M059J (cell line): ENCODE results near the gene HES1. TPM values are rescaled to one million over a fixed set of nuclear protein-coding genes. Genes with fewer than 3 reads are reported as not detected.

Experiments
- total RNA-seq: library from RNA; depleted of rRNA; stranded (reverse); fragments of >200 nt; shearing (Covaris generic); gene quantifications from 2 replicates; pipeline ENCODE4 v1.2.3, GENCODE V29; 2014; rRNA removed

The HES1 gene
- total RNA-seq, 1 experiment from 2014 or later: 24.7 TPM

Other genes starting within 250 kb of the HES1 start
- not detected in 2 replicates for gene CPN2, start 215.2 kb downstream of the HES1 start, total RNA-seq
- 9.1 and 9.6 TPM in 2 replicates for gene LRRC15, start 233.6 kb downstream of the HES1 start, total RNA-seq